Measurements from ENCODE around the gene BCLAF1. TPM values are rescaled to one million over a fixed set of nuclear protein-coding genes. Genes with fewer than 3 reads are reported as not detected.

BCLAF1 gene
- total and polyA plus RNA-seq, 8 donors, result 112 to 254 (median 198) TPM

GRCh38 chr6:136213853-136214252 lies 75.8 kb downstream of the BCLAF1 start:
- H3K27me3 ChIP-seq, result no peaks in the 10 kb centered on the region
- no peak overlapping the region for H3K4me3 ChIP-seq
- TF ChIP-seq, protein P1, sequence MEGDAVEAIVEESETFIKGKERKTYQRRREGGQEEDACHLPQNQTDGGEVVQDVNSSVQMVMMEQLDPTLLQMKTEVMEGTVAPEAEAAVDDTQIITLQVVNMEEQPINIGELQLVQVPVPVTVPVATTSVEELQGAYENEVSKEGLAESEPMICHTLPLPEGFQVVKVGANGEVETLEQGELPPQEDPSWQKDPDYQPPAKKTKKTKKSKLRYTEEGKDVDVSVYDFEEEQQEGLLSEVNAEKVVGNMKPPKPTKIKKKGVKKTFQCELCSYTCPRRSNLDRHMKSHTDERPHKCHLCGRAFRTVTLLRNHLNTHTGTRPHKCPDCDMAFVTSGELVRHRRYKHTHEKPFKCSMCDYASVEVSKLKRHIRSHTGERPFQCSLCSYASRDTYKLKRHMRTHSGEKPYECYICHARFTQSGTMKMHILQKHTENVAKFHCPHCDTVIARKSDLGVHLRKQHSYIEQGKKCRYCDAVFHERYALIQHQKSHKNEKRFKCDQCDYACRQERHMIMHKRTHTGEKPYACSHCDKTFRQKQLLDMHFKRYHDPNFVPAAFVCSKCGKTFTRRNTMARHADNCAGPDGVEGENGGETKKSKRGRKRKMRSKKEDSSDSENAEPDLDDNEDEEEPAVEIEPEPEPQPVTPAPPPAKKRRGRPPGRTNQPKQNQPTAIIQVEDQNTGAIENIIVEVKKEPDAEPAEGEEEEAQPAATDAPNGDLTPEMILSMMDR (IDR thresholded peaks at IDR 0.05), result no peak
- no peak overlapping the region for H3K27ac ChIP-seq
- DNase-seq, result no peak
- no peak for ATAC-seq
- H3K9me3 ChIP-seq, result no peaks in the 10 kb centered on the region
- no peaks in the 10 kb centered on the region for H3K36me3 ChIP-seq
- intact Hi-C loops (cut with DNase I), result no loop called here
- no peaks in the 10 kb centered on the region for H3K4me1 ChIP-seq

- Histone ChIP-seq H3K9me3 (no peaks in the 10 kb centered on the region), H3K27ac (no peak overlapping the region), H3K27me3 (no peaks in the 10 kb centered on the region), H3K4me3 (no peak overlapping the region), H3K36me3 (no peaks in the 10 kb centered on the region), H3K4me1 (no peaks in the 10 kb centered on the region)
- intact Hi-C loops (cut with DNase I), result no loop called here
- TF ChIP-seq, protein P1 (IDR thresholded peaks at IDR 0.05), result no peak
- ATAC-seq (no peak), DNase-seq (peak in 2 of 4 donors; percentile 78 to 80)
Observed at GRCh38 chr6:136213012-136213539, 76.6 kb downstream of the BCLAF1 start.

- no peaks in the 10 kb centered on the region for H3K4me1 ChIP-seq
- ATAC-seq (no peak), DNase-seq (no peak)
- TF ChIP-seq, protein P1 (IDR thresholded peaks at IDR 0.05), result no peak
- H3K9me3 ChIP-seq, result no peaks in the 10 kb centered on the region
- H3K36me3 ChIP-seq, result no peaks in the 10 kb centered on the region
- H3K27ac ChIP-seq, result no peak overlapping the region
- intact Hi-C loops (cut with DNase I), result no loop called here
- no peaks in the 10 kb centered on the region for H3K27me3 ChIP-seq
- H3K4me3 ChIP-seq, result no peak overlapping the region
Observed at GRCh38 chr6:136212608-136213007, 77.0 kb downstream of the BCLAF1 start.

GRCh38 chr6:136210398-136211165 lies 79.1 kb downstream of the BCLAF1 start:
- intact Hi-C loops (cut with DNase I), result no loop called here
- Histone ChIP-seq H3K27me3 (no peaks in the 10 kb centered on the region), H3K36me3 (no peaks in the 10 kb centered on the region), H3K4me3 (no peak overlapping the region), H3K27ac (no peak overlapping the region), H3K9me3 (no peaks in the 10 kb centered on the region), H3K4me1 (no peaks in the 10 kb centered on the region)
- TF ChIP-seq, protein P1 (IDR thresholded peaks at IDR 0.05), result no peak
- no peak for DNase-seq
- ATAC-seq, result no peak

- Histone ChIP-seq H3K4me1 (no peaks in the 10 kb centered on the region), H3K4me3 (no peak overlapping the region), H3K27me3 (no peaks in the 10 kb centered on the region), H3K9me3 (no peaks in the 10 kb centered on the region), H3K36me3 (no peaks in the 10 kb centered on the region), H3K27ac (no peak overlapping the region)
- intact Hi-C loops (cut with DNase I), result no loop called here
- TF ChIP-seq, protein P1 (IDR thresholded peaks at IDR 0.05), result no peak
- ATAC-seq, result no peak
- no peak for DNase-seq
Observed at GRCh38 chr6:136209496-136209895, 80.2 kb downstream of the BCLAF1 start.
